GM12878 (cell line): ENCODE data around the gene PPP5C. TPM values are rescaled to one million over a fixed set of nuclear protein-coding genes. Genes with fewer than 3 reads are reported as not detected.

Experiments used
- ATAC-seq: fragments of 200-7000 bp; cut with Tn5 transposase; 3 replicates; pipeline ENCODE4 v1.9.1; 2020; ENCODE audit warnings: mild to moderate bottlenecking, moderate library complexity
- BruUV-seq: library from RNA; stranded (reverse); fragments of 400-500 nt; replicated peaks from 2 replicates; lab custom pipeline; 2021; lab: Mats Ljungman, UMichigan
- CTCF ChIA-PET: fragments of 300-600 bp; sonication (Branson Sonifier 250); formaldehyde crosslinking; extraction: SDS; loops from one replicate; lab custom pipeline; 2021; ENCODE audit warnings: inconsistent platforms; lab: Yijun Ruan, JAX
- POLR2A ChIA-PET: fragments of 350-600 bp; formaldehyde crosslinking; extraction: SDS; loops from one replicate; lab custom pipeline; 2021; ENCODE audit warnings: inconsistent platforms; lab: Charles Lee
- RAD21 ChIA-PET: fragments of 300-600 bp; sonication (Branson Sonifier 250); formaldehyde crosslinking; loops from one replicate; lab custom pipeline; 2023; ENCODE audit warnings: antibody characterized with exemption; ENCODE audit not compliant: unreplicated experiment; lab: Charles Lee
- SMC1A ChIA-PET: fragments of 300-600 bp; sonication (Branson Sonifier 250); formaldehyde crosslinking; loops from one replicate; lab custom pipeline; 2023; ENCODE audit not compliant: unreplicated experiment, uncharacterized antibody; lab: Charles Lee
- DNase-seq: peaks from one replicate; pipeline ENCODE4 v3.0.0-alpha.2; 2011; ENCODE audit warnings: low read depth, low spot score
- FAIRE-seq: peaks from 3 replicates; lab custom pipeline; 2011; peaks lifted over from hg19 to GRCh38; lab: Jason Lieb, UNC
- H2AFZ ChIP-seq: 2 replicates; pipeline ENCODE4 v1.6.0; 2011; ENCODE audit warnings: low read depth, low read length, control low read depth; ENCODE audit not compliant: control insufficient read depth
- H3K27ac ChIP-seq: 2 replicates; pipeline ENCODE4 v1.5.1; 2011; ENCODE audit warnings: control low read depth; ENCODE audit not compliant: control insufficient read depth, insufficient read depth
- H3K27me3 ChIP-seq, 2 experiments: replicated peaks in 1 of 2; 2 replicates each; pipeline versions ENCODE4 v1.6.0 to v1.6.1; 2011; ENCODE audit warnings: low read length in 1 of 2; ENCODE audit not compliant: control insufficient read depth in 2 of 2, insufficient read depth in 2 of 2
- H3K36me3 ChIP-seq, 2 experiments: 2 replicates each; pipeline ENCODE4 v1.5.1; 2011; ENCODE audit warnings: low read length in 1 of 2; ENCODE audit not compliant: control insufficient read depth in 2 of 2, insufficient read depth in 2 of 2
- H3K4me1 ChIP-seq: 2 replicates; pipeline ENCODE4 v1.6.1; 2011; ENCODE audit warnings: mild to moderate bottlenecking, low read length, moderate library complexity, mixed read lengths; ENCODE audit not compliant: control insufficient read depth, insufficient read depth
- H3K4me2 ChIP-seq: 2 replicates; pipeline ENCODE4 v1.6.0; 2011; ENCODE audit warnings: control low read depth; ENCODE audit not compliant: control insufficient read depth, insufficient read depth
- H3K4me3 ChIP-seq: fragments of 200-600 bp; sonication (generic); 2 replicates; pipeline ENCODE4 v1.5.1; 2016
- H3K79me2 ChIP-seq: 2 replicates; pipeline ENCODE4 v1.6.0; 2011; ENCODE audit warnings: low read length; ENCODE audit not compliant: control insufficient read depth, insufficient read depth
- H3K9ac ChIP-seq: 2 replicates; pipeline ENCODE4 v1.8.0; 2011; ENCODE audit warnings: low read length, control low read depth, mixed read lengths; ENCODE audit not compliant: control insufficient read depth, insufficient read depth
- H3K9me3 ChIP-seq: replicated peaks from 3 replicates; pipeline ENCODE4 v1.5.1; 2011; ENCODE audit warnings: mild to moderate bottlenecking, low read length; ENCODE audit not compliant: control insufficient read depth, insufficient read depth
- H4K20me1 ChIP-seq: 2 replicates; pipeline ENCODE4 v1.6.0; 2011; ENCODE audit not compliant: control insufficient read depth, insufficient read depth
- ASH2L ChIP-seq: fragments of 300-600, 200-600 bp; sonication (generic); IDR thresholded peaks from 2 replicates; pipeline ENCODE4 v1.6.1; 2017; ENCODE audit warnings: low read depth, mild to moderate bottlenecking, borderline replicate concordance
- BCLAF1 ChIP-seq: fragments of 450-650 bp; IDR thresholded peaks from 2 replicates; pipeline ENCODE4 v1.6.1; 2017; ENCODE audit warnings: antibody characterized with exemption, mild to moderate bottlenecking, moderate library complexity
- BMI1 ChIP-seq: fragments of 450-650 bp; IDR thresholded peaks from 2 replicates; pipeline ENCODE4 v1.6.1; 2016; ENCODE audit warnings: mild to moderate bottlenecking, moderate library complexity, borderline replicate concordance
- CBFB ChIP-seq: IDR thresholded peaks from 2 replicates; pipeline ENCODE4 v1.6.1; 2016; ENCODE audit warnings: antibody characterized with exemption, low read depth
- CUX1 ChIP-seq: IDR thresholded peaks from 2 replicates; pipeline ENCODE4 v1.6.1; 2012; ENCODE audit warnings: improper control_type of control experiment, low read depth, low read length; ENCODE audit not compliant: insufficient replicate concordance
- PRDM15 ChIP-seq: fragments of 450-650 bp; formaldehyde crosslinking; IDR thresholded peaks from 2 replicates; pipeline ENCODE4 v1.4.0; 2020; ENCODE audit warnings: mild to moderate bottlenecking, moderate library complexity
- SMC3 ChIP-seq: IDR thresholded peaks from 2 replicates; pipeline ENCODE4 v1.6.1; 2011; ENCODE audit warnings: low read length, improper control_type of control experiment, borderline replicate concordance
- SUPT20H ChIP-seq: IDR thresholded peaks from 2 replicates; pipeline ENCODE4 v1.6.1; 2011; ENCODE audit warnings: low read depth, mild to moderate bottlenecking, low read length, moderate library complexity, borderline replicate concordance; ENCODE audit not compliant: control insufficient read depth
- ZNF622 ChIP-seq: fragments of 450-650 bp; IDR thresholded peaks from 2 replicates; pipeline ENCODE4 v1.6.1; 2017; ENCODE audit warnings: mild to moderate bottlenecking, inconsistent platforms
- WGBS: methylation state at CpG from one replicate; pipeline ENCODE4 v1.1.6; 2016; ENCODE audit warnings: low lambda C conversion rate; ENCODE audit not compliant: insufficient replicate concordance, insufficient coverage; ENCODE audit errors: missing lambda C conversion rate; 5-methylcytosine and 5-hydroxymethylcytosine counted together
- in situ Hi-C: fragments of 300-500 bp; cut with MboI; formaldehyde crosslinking; loops from 9 replicates; pipeline ENCODE4 v1.14.3; 2018; ENCODE audit warnings: mixed read lengths
- intact Hi-C: fragments of 100-400 bp; cut with micrococcal nuclease; formaldehyde crosslinking; loops from one replicate; pipeline ENCODE4 v1.14.2; 2022; ENCODE audit not compliant: unreplicated experiment
- polyA plus RNA-seq, 11 experiments: library from polyadenylated mRNA; depleted of rRNA in 4 of 11; unstranded in 6 of 11; stranded (reverse) in 5 of 11; fragments of >200 nt; fragmentation: Nextera tagmentation in 4 of 11; fragmentation: Illumina TruSeq in 1 of 11; extraction: Ambion mirVana in 4 of 11; extraction: Trizol in 1 of 11; gene quantifications; 1 replicate in 1 of 11; 2 replicates in 10 of 11; pipeline versions ENCODE4 v1.2.1 to v1.2.3, GENCODE V29; 2011 to 2016; ENCODE audit warnings: inconsistent platforms in 2 of 11, missing spikeins in 2 of 11, low read depth in 1 of 11
- total RNA-seq, 4 experiments: library from RNA; depleted of rRNA in 3 of 4; stranded (reverse); fragments of >200 nt in 3 of 4; fragmentation: Illumina TruSeq in 1 of 4; extraction: Trizol in 1 of 4; gene quantifications; 2 replicates each; pipeline versions ENCODE4 v1.2.1 to v1.2.3, GENCODE V29; 2013 to 2021
- TF ChIP-seq, protein P1 (sequence below): fragments of 450-650 bp; IDR thresholded peaks from 2 replicates; pipeline ENCODE4 v1.6.1; 2017; ENCODE audit warnings: mild to moderate bottlenecking, low read depth, inconsistent platforms; ENCODE audit not compliant: poor library complexity, severe bottlenecking

Gene PPP5C
- total and polyA plus RNA-seq, 10 of the 15 experiments (the other 5 are each of a cell fraction or from before 2014, with no cell fraction given) = 1.1 to 154 (median 94.5) TPM

DNA sequence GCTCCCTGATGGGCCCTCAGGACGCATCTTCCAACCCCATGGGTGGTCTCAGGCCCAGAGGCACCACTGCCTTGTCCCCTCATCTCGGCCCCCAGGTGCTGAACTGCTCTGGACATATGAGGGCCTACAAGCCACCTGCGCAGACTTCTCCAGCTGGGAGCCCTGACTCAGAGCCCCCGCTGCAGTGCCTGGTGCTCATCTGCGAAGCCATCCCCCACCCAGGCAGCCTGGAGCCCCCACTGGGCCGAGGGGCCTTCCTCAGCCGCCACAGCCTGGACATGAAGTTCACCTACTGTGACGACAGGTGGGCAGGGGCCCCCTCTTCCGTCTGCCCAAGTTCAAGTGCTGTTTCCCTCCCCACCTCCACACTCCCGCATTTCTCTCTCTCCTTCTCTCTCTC is 37.8 kb upstream of the PPP5C start:
- ChIA-PET SMC1A (no interaction called here), RAD21 (no interaction called here), CTCF (no interaction called here), POLR2A (no interaction called here)
- peaks cover 1% of the 10 kb centered on the region; the same call in 1 of the 3 replicates for H3K9me3 ChIP-seq
- H2AFZ ChIP-seq = no peak overlapping the region
- no peak for ATAC-seq
- no peaks in the 10 kb centered on the region for H4K20me1 ChIP-seq
- no peak overlapping the region for H3K27ac ChIP-seq
- BruUV-seq = no TSS peak
- intact Hi-C loops (no loop called here), in situ Hi-C loops (no loop called here)
- DNase-seq = no peak
- H3K4me1 ChIP-seq = no peaks in the 10 kb centered on the region
- H3K9ac ChIP-seq = no peak overlapping the region
- no peaks in the 10 kb centered on the region for H3K79me2 ChIP-seq
- no peak overlapping the region for H3K4me3 ChIP-seq
- H3K4me2 ChIP-seq = no peak overlapping the region
- H3K36me3 ChIP-seq = no peaks in the 10 kb centered on the region
- TF ChIP-seq PRDM15 (no peak), CBFB (no peak), SUPT20H (no peak), BMI1 (no peak), CUX1 (no peak), BCLAF1 (no peak), ZNF622 (no peak), ASH2L (no peak), SMC3 (no peak)
- TF ChIP-seq, protein P1, sequence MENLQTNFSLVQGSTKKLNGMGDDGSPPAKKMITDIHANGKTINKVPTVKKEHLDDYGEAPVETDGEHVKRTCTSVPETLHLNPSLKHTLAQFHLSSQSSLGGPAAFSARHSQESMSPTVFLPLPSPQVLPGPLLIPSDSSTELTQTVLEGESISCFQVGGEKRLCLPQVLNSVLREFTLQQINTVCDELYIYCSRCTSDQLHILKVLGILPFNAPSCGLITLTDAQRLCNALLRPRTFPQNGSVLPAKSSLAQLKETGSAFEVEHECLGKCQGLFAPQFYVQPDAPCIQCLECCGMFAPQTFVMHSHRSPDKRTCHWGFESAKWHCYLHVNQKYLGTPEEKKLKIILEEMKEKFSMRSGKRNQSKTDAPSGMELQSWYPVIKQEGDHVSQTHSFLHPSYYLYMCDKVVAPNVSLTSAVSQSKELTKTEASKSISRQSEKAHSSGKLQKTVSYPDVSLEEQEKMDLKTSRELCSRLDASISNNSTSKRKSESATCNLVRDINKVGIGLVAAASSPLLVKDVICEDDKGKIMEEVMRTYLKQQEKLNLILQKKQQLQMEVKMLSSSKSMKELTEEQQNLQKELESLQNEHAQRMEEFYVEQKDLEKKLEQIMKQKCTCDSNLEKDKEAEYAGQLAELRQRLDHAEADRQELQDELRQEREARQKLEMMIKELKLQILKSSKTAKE = no peak
- FAIRE-seq = no peak
- no peaks in the 10 kb centered on the region; a peak in 1 of 4 replicates for H3K27me3 ChIP-seq
- 32% methylated on average over 10 of the region's 10 CpGs for WGBS
